ENCODE measurements around the gene UBE2R2.

The UBE2R2 gene

GRCh38 chr9:33851301-33851700, 34.3 kb downstream of the UBE2R2 start (continued):
- TF ChIP-seq PRDM2 (tag by site-specific recombination; IDR thresholded peaks at IDR 0.05; ENCODE audit: borderline replicate concordance) (no peak), ZNF324 (tag by site-specific recombination; IDR thresholded peaks at IDR 0.05) (no peak), ZNF692 (tag by site-specific recombination; IDR thresholded peaks at IDR 0.05) (no peak), ZNF837 (tag by site-specific recombination; IDR thresholded peaks at IDR 0.05) (no peak), PRDM10 (tag by site-specific recombination; IDR thresholded peaks at IDR 0.05) (no peak)

- CTCF ChIA-PET, result interaction anchor here (0.6 to 2.7 kb wide), 10 partner anchors 8 to 230 kb away, joined by 3 to 21 read pairs (median 4); no protein-coding TSS in a partner anchor
Measured at GRCh38 chr9:33852216-33852826, 35.4 kb downstream of the UBE2R2 start.

More at GRCh38 chr9:33852216-33852826, 35.4 kb downstream of the UBE2R2 start:
- no peak overlapping the region for H3K27ac ChIP-seq (ENCODE audit: extremely low read depth, low read depth, low read length)
- peaks cover 0 to 5% of the 10 kb centered on the region in 2 experiments; a peak in 1 of 3 replicates for H3K36me3 ChIP-seq (ENCODE audit: control insufficient read depth in 2 of 2, insufficient read depth in 1 of 2, low read length in 2 of 2)
- H3K4me3 ChIP-seq (ENCODE audit: low read depth, low read length), result no peak overlapping the region
- TF ChIP-seq CTCF (tag by site-specific recombination; IDR thresholded peaks at IDR 0.05), result peak; percentile 24; the same call in 1 of the 2 replicates
- peak; percentile 39 for TF ChIP-seq ZNF654 (tag by site-specific recombination; IDR thresholded peaks at IDR 0.05; ENCODE audit: low read depth)
- TF ChIP-seq ZNF600 (tag by site-specific recombination; IDR thresholded peaks at IDR 0.05), result no peak
- no peaks in the 10 kb centered on the region for H3K9me3 ChIP-seq (ENCODE audit: control insufficient read depth, insufficient read depth, low read depth, low read length)
- POLR2A ChIA-PET, result interaction anchor here (0.6 to 1.1 kb wide), 3 partner anchors 34 to 39 kb away, joined by 3 to 7 read pairs (median 3); no protein-coding TSS in a partner anchor
- H3K4me1 ChIP-seq (ENCODE audit: control insufficient read depth, insufficient read depth, low read length), result peaks cover 15% of the 10 kb centered on the region
